Measurements from ENCODE around the gene TMEM131. TPM values are rescaled to one million over a fixed set of nuclear protein-coding genes. Genes with fewer than 3 reads are reported as not detected.

The TMEM131 gene
- total RNA-seq, 1 donor from 2014 or later: 52.9 TPM

- H3K36me3 Mint-ChIP-seq: peaks cover 4% of the 10 kb centered on the region
- TF ChIP-seq CTCF (IDR thresholded peaks at IDR 0.05; ENCODE audit: unreplicated experiment): no peak
- H3K27me3 Mint-ChIP-seq (ENCODE audit: low read depth): no peaks in the 10 kb centered on the region
- H3K9me3 Mint-ChIP-seq: no peaks in the 10 kb centered on the region
- no peaks in the 10 kb centered on the region for H3K4me1 Mint-ChIP-seq
- H3K27ac Mint-ChIP-seq: no peak overlapping the region
- H3K4me3 Mint-ChIP-seq: no peak overlapping the region
- DNase-seq (ENCODE audit: low spot score in 2 of 2, unreplicated experiment in 2 of 2): no peak
Measured at GRCh38 chr2:97728091-97728731, 267.5 kb downstream of the TMEM131 start.

GRCh38 chr2:97727296-97727695 lies 268.5 kb downstream of the TMEM131 start:
- H3K36me3 Mint-ChIP-seq: peaks cover 4% of the 10 kb centered on the region
- no peaks in the 10 kb centered on the region for H3K9me3 Mint-ChIP-seq
- no peak overlapping the region for H3K27ac Mint-ChIP-seq
- TF ChIP-seq CTCF (IDR thresholded peaks at IDR 0.05; ENCODE audit: unreplicated experiment): no peak
- no peaks in the 10 kb centered on the region for H3K27me3 Mint-ChIP-seq (ENCODE audit: low read depth)
- DNase-seq (ENCODE audit: low spot score in 2 of 2, unreplicated experiment in 2 of 2): no peak
- H3K4me1 Mint-ChIP-seq: peaks cover 2% of the 10 kb centered on the region
- no peak overlapping the region for H3K4me3 Mint-ChIP-seq

GRCh38 chr2:97726261-97727064 lies 269.3 kb downstream of the TMEM131 start:
- no peak for DNase-seq (ENCODE audit: low spot score in 2 of 2, unreplicated experiment in 2 of 2)
- no peak for TF ChIP-seq CTCF (IDR thresholded peaks at IDR 0.05; ENCODE audit: unreplicated experiment)
- peaks cover 4% of the 10 kb centered on the region for H3K36me3 Mint-ChIP-seq
- no peaks in the 10 kb centered on the region for H3K27me3 Mint-ChIP-seq (ENCODE audit: low read depth)
- no peaks in the 10 kb centered on the region for H3K9me3 Mint-ChIP-seq
- H3K4me3 Mint-ChIP-seq: no peak overlapping the region
- H3K27ac Mint-ChIP-seq: no peak overlapping the region
- H3K4me1 Mint-ChIP-seq: peaks cover 2% of the 10 kb centered on the region

GRCh38 chr2:97724946-97725688 lies 270.6 kb downstream of the TMEM131 start:
- Mint-ChIP-seq H3K4me1 (peaks cover 2% of the 10 kb centered on the region), H3K4me3 (no peak overlapping the region), H3K9me3 (no peaks in the 10 kb centered on the region), H3K36me3 (peaks cover 2% of the 10 kb centered on the region), H3K27me3 (ENCODE audit: low read depth) (no peaks in the 10 kb centered on the region), H3K27ac (no peak overlapping the region)
- DNase-seq (ENCODE audit: low spot score in 2 of 2, unreplicated experiment in 2 of 2): no peak
- no peak for TF ChIP-seq CTCF (IDR thresholded peaks at IDR 0.05; ENCODE audit: unreplicated experiment)

GRCh38 chr2:97724501-97724900 lies 271.2 kb downstream of the TMEM131 start:
- no peak for TF ChIP-seq CTCF (IDR thresholded peaks at IDR 0.05; ENCODE audit: unreplicated experiment)

More at GRCh38 chr2:97724501-97724900, 271.2 kb downstream of the TMEM131 start:
- Mint-ChIP-seq H3K4me3 (no peak overlapping the region), H3K4me1 (peaks cover 2% of the 10 kb centered on the region), H3K27me3 (ENCODE audit: low read depth) (no peaks in the 10 kb centered on the region), H3K27ac (no peak overlapping the region), H3K9me3 (no peaks in the 10 kb centered on the region), H3K36me3 (peaks cover 2% of the 10 kb centered on the region)
- DNase-seq (ENCODE audit: low spot score in 2 of 2, unreplicated experiment in 2 of 2): no peak

All from mesothelial cell of epicardium (in vitro differentiated cells).